Tibial nerve (tissue), 4 donors: ENCODE results near the gene FAM222A. TPM values are rescaled to one million over a fixed set of nuclear protein-coding genes. Genes with fewer than 3 reads are reported as not detected.

Experiments
- DNase-seq, 2 donors: peaks; one replicate each; pipeline ENCODE4 v3.0.0-alpha.2; 2019; ENCODE audit warnings: low spot score in 2 of 2
- H3K27ac ChIP-seq, 4 donors: fragments of 200-600 bp; sonication (generic) in 3 of 4; one replicate each; pipeline ENCODE4 v1.5.1; 2017 to 2019; ENCODE audit warnings: mild to moderate bottlenecking in 1 of 4
- H3K27me3 ChIP-seq, 2 donors: fragments of 200-600 bp; sonication (generic) in 1 of 2; one replicate each; pipeline versions ENCODE4 v1.5.1 to v1.6.0; 2017 to 2019
- H3K36me3 ChIP-seq, 3 donors: fragments of 200-600 bp; sonication (generic); one replicate each; pipeline ENCODE4 v1.5.1; 2018 to 2019
- H3K4me1 ChIP-seq, 4 donors: fragments of 200-600 bp; sonication (generic) in 3 of 4; one replicate each; pipeline ENCODE4 v1.5.1; 2017 to 2019
- H3K4me3 ChIP-seq, 4 donors: fragments of 200-600 bp; sonication (generic) in 3 of 4; one replicate each; pipeline ENCODE4 v1.5.1; 2017 to 2019; ENCODE audit warnings: mild to moderate bottlenecking in 1 of 4, moderate library complexity in 1 of 4
- H3K9me3 ChIP-seq, 4 donors: fragments of 200-600 bp; sonication (generic) in 3 of 4; one replicate each; pipeline ENCODE4 v1.5.1; 2017 to 2019
- EP300 ChIP-seq, 2 donors: sonication (generic); formaldehyde crosslinking; IDR thresholded peaks; one replicate each; pipeline ENCODE4 v1.6.1; 2017; ENCODE audit warnings: antibody characterized with exemption in 2 of 2, mild to moderate bottlenecking in 1 of 2
- POLR2A ChIP-seq, 2 donors: fragments of 450-650 bp; IDR thresholded peaks; one replicate each; pipeline ENCODE4 v1.6.1; 2017; ENCODE audit warnings: antibody characterized with exemption in 2 of 2, mild to moderate bottlenecking in 2 of 2, moderate library complexity in 2 of 2
- WGBS, 2 donors: methylation state at CpG; one replicate each; pipeline ENCODE4 v1.1.5; 2018; 5-methylcytosine and 5-hydroxymethylcytosine counted together
- total RNA-seq, 4 donors: library from RNA; depleted of rRNA; stranded (reverse); fragments of >200 nt; gene quantifications; one replicate each; pipeline ENCODE4 v1.1.0, GENCODE V29; 2016
- TF ChIP-seq, protein P1 (sequence below), 5 experiments: fragments of 200-600 bp in 3 of 5; fragments of 450-650 bp in 2 of 5; sonication (generic) in 3 of 5; IDR thresholded peaks; one replicate each; pipeline ENCODE4 v1.5.1; 2016 to 2019; ENCODE audit warnings: antibody characterized with exemption in 5 of 5, mild to moderate bottlenecking in 3 of 5, moderate library complexity in 2 of 5

The FAM222A gene
- total RNA-seq, 4 donors from 2014 or later: 1.3 to 3.3 (median 1.9) TPM

DNA sequence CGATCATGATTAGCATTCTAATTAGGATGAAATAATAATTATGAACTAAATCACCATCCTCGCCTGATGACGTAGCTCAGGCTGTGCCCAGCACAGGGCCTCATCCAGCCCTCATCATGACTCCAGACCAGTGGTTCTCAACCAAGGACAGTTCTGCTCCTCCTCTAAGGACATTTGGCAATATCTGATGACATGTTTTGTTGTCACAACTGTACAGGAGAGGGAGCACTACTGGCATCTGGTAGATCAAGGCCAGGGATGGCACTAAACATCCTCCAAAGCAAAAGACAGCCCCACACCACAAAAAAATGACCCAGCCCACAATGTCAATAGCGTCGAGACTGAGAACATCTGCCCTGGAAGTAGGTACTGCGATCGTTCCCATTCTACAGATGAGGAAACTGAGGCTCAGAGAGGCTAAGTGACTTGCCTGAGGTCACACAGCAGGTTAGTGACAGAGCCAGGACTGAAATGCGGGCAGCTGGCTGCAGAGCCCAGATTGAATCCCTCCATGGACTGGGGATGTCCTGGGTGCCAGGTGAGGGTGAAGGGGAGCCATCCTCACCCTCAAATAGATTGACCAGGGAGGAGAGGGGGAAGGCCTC lies 104.1 kb downstream of the FAM222A start:
- H3K27ac ChIP-seq: no peak overlapping the region
- H3K9me3 ChIP-seq: no peaks in the 10 kb centered on the region
- peaks cover 0 to 2% of the 10 kb centered on the region in 2 donors for H3K27me3 ChIP-seq
- H3K4me1 ChIP-seq: no peaks in the 10 kb centered on the region
- H3K36me3 ChIP-seq: no peaks in the 10 kb centered on the region
- no peak for DNase-seq
- no peak for TF ChIP-seq EP300 (IDR thresholded peaks at IDR 0.05)
- TF ChIP-seq, protein P1, sequence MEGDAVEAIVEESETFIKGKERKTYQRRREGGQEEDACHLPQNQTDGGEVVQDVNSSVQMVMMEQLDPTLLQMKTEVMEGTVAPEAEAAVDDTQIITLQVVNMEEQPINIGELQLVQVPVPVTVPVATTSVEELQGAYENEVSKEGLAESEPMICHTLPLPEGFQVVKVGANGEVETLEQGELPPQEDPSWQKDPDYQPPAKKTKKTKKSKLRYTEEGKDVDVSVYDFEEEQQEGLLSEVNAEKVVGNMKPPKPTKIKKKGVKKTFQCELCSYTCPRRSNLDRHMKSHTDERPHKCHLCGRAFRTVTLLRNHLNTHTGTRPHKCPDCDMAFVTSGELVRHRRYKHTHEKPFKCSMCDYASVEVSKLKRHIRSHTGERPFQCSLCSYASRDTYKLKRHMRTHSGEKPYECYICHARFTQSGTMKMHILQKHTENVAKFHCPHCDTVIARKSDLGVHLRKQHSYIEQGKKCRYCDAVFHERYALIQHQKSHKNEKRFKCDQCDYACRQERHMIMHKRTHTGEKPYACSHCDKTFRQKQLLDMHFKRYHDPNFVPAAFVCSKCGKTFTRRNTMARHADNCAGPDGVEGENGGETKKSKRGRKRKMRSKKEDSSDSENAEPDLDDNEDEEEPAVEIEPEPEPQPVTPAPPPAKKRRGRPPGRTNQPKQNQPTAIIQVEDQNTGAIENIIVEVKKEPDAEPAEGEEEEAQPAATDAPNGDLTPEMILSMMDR (IDR thresholded peaks at IDR 0.05): no peak
- no peak for TF ChIP-seq POLR2A (IDR thresholded peaks at IDR 0.05)
- H3K4me3 ChIP-seq: no peak overlapping the region
- WGBS, 2 donors: 90 to 92% methylated on average over 8 of the region's 8 CpGs

- Histone ChIP-seq H3K4me3 (no peak overlapping the region), H3K36me3 (no peaks in the 10 kb centered on the region), H3K27me3 (peaks cover 0 to 2% of the 10 kb centered on the region in 2 donors), H3K27ac (no peak overlapping the region), H3K9me3 (no peaks in the 10 kb centered on the region), H3K4me1 (peaks cover 0 to 5% (median 0%) of the 10 kb centered on the region in 4 donors)
- 94% methylated on average over 9 of the region's 9 CpGs for WGBS, 2 donors
- TF ChIP-seq, protein P1 (IDR thresholded peaks at IDR 0.05): no peak
- TF ChIP-seq POLR2A (IDR thresholded peaks at IDR 0.05) (no peak), EP300 (IDR thresholded peaks at IDR 0.05) (no peak)
- DNase-seq: no peak
Measured at GRCh38 chr12:109818253-109818652, 104.6 kb downstream of the FAM222A start.

DNA sequence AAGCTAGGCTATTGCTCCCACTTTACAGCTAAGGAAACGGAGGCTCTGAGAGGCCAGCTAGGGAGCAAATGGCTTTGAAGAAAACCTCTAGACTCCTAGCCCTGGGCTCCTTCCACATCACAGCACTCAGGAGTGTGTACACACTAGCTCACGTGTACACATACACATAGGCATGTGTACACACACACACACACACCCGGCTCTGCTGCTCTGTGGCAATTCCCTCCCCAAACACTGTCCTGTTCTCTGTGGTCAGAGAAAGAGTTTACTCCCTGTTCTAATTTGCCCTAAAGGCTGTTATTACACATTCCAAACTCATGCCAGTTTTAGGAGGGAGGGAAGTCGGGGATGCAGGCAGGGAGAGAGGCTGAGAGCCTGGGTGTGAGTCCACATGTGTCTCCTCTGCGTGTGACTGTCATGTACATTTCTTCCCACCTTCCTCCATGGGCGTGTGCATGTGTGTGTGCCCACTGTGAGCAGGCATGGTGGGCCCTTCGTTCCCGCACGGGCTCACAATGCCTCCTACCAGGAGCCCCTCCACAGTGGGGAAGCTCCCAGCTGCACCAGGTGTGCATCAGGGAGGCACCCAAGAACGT lies 105.4 kb downstream of the FAM222A start:
- peaks cover 0 to 2% of the 10 kb centered on the region in 2 donors for H3K27me3 ChIP-seq
- peaks cover 0 to 6% (median 0%) of the 10 kb centered on the region in 4 donors for H3K4me1 ChIP-seq
- no peaks in the 10 kb centered on the region for H3K36me3 ChIP-seq
- 33 to 45% methylated on average over 10 of the region's 10 CpGs for WGBS, 2 donors
- H3K4me3 ChIP-seq: no peak overlapping the region
- H3K9me3 ChIP-seq: no peaks in the 10 kb centered on the region
- no peak overlapping the region for H3K27ac ChIP-seq
- DNase-seq: no peak
- TF ChIP-seq, protein P1 (IDR thresholded peaks at IDR 0.05): no peak
- TF ChIP-seq EP300 (IDR thresholded peaks at IDR 0.05): no peak
- no peak for TF ChIP-seq POLR2A (IDR thresholded peaks at IDR 0.05)

Other genes with a start within 250 kb of the FAM222A start
- 10 to 100 TPM; 58.6 to 77.7 (median 67.2) TPM for gene KCTD10, start 236.5 kb upstream of the FAM222A start, total RNA-seq
- gene UBE3B, start 236.2 kb upstream of the FAM222A start, total RNA-seq: 10 to 100 TPM; 51.0 to 93.5 (median 78.9) TPM
- 10 to 100 TPM; 27.3 to 80.4 (median 30.9) TPM for gene MMAB, start 140.3 kb upstream of the FAM222A start, total RNA-seq
- gene MVK, start 140.0 kb upstream of the FAM222A start, total RNA-seq: 10 to 100 TPM; 20.9 to 52.0 (median 30.5) TPM
- 1 to 10 TPM in 2 of 4 donors, under 1 TPM in 2; 0.42 to 3.0 (median 1.4) TPM for gene TRPV4, start 119.6 kb downstream of the FAM222A start, total RNA-seq
- 10 to 100 TPM; 42.0 to 71.7 (median 49.7) TPM for gene GLTP, start 166.7 kb downstream of the FAM222A start, total RNA-seq
- gene TCHP, start 186.4 kb downstream of the FAM222A start, total RNA-seq: 10 to 100 TPM; 11.4 to 39.6 (median 21.1) TPM